Activated T-cell treated with anti-CD3 and anti-CD28 coated beads, Interleukin-2, amount 50 U/mL, for 24 hours (primary cell): ENCODE measurements around the gene TRIM52.

Source experiments
- DNase-seq: peaks from one replicate; pipeline ENCODE4 v3.0.0-alpha.2; 2020
- H3K27ac Mint-ChIP-seq: 2 replicates; pipeline ENCODE4 v1.8.0; 2020; ENCODE audit warnings: mild to moderate bottlenecking, mixed read lengths
- H3K27me3 Mint-ChIP-seq: 2 replicates; pipeline ENCODE4 v1.8.0; 2020; ENCODE audit warnings: mixed read lengths
- H3K36me3 Mint-ChIP-seq: 2 replicates; pipeline ENCODE4 v1.8.0; 2020; ENCODE audit warnings: low read depth, mixed read lengths
- H3K4me1 Mint-ChIP-seq: 2 replicates; pipeline ENCODE4 v1.8.0; 2020; ENCODE audit warnings: low read depth, mixed read lengths
- H3K4me3 Mint-ChIP-seq: 2 replicates; pipeline ENCODE4 v1.8.0; 2020; ENCODE audit warnings: mild to moderate bottlenecking, moderate library complexity, mixed read lengths
- H3K9me3 Mint-ChIP-seq: 2 replicates; pipeline ENCODE4 v1.8.0; 2020; ENCODE audit warnings: mixed read lengths

TRIM52 gene

DNA sequence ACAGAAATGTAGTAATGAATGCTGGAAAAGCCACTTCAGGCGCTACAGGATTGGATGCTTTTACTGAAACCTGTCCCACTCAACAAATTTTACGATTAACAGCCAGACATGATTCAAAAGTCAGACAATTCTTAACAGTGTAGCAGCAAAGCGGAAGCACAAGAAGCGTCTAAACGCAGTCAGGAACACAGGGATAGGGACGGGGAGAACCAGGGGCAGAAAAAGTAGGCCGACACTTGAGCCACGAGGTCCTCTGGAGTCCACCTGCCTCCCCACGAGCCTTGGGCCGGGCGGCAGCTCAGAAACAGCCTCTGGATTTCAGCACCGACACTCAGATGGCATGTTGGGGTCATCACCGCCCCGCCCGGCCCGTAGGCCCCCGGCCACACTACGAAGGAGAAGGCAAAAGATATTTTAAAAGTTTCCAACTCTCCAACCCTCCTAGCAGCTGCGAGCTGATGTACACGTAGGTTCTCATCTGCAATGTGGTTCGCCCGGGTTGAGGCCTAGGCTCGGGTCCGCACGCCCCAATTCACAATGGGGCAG, 17.9 kb downstream of the TRIM52 start:
- H3K36me3 Mint-ChIP-seq = peaks cover 81% of the 10 kb centered on the region
- H3K4me3 Mint-ChIP-seq = peak overlapping the region; percentile 99
- peaks cover 53% of the 10 kb centered on the region for H3K4me1 Mint-ChIP-seq
- DNase-seq = no peak
- H3K9me3 Mint-ChIP-seq = peaks cover 2% of the 10 kb centered on the region
- peak overlapping the region; percentile 100 for H3K27ac Mint-ChIP-seq
- no peaks in the 10 kb centered on the region for H3K27me3 Mint-ChIP-seq

DNA sequence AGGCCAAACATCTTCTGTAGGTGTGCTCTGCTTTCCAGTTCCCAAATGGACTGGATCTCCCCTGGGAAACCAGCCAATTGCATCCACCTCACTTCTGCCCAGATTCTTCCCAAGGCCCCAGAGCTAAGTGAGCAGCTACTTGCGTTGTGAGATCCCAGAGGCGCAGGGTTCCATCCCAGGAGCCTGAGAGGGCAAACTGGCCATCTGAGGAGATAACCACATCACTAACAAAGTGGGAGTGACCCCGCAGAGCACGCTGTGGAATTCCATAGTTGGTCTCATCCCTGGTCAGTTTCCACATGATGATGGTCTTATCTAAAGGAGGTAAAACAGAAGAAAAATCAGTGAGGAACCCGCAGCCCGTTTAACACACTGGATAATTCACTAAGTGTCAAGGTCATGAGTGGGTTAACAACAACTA, 18.9 kb downstream of the TRIM52 start:
- Mint-ChIP-seq H3K36me3 (peaks cover 81% of the 10 kb centered on the region), H3K4me1 (peaks cover 55% of the 10 kb centered on the region), H3K27ac (peak overlapping the region; percentile 100), H3K4me3 (peak overlapping the region; percentile 99), H3K9me3 (peaks cover 2% of the 10 kb centered on the region), H3K27me3 (no peaks in the 10 kb centered on the region)
- DNase-seq = no peak

DNA sequence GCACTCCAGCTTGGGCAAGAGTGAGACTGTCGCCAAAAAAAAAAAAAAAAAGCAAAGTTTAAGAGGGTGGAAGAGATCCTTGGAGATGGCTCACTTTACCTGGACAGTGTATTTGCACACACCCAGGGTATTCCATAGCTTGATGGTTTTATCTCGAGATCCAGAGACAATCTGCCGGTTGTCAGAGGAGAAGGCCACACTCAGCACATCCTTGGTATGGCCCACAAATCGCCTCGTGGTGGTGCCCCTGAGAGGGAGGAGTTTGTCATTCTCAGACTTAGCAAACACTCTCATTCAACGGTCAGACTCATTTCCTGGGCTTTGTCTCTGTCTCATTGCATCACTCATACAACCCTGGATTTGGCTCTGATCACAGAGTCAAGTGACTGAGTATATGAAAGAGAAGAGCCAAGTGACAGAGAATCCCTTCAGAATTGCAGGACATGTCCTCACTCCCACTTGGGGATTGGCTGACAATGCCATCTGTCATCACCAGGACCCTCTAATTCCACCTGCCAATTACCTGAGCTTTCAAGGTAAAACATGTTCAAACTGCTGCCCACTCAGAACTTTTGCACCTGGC, 19.5 kb downstream of the TRIM52 start:
- Mint-ChIP-seq H3K4me1 (peaks cover 55% of the 10 kb centered on the region), H3K9me3 (peaks cover 2% of the 10 kb centered on the region), H3K4me3 (peak overlapping the region; percentile 99), H3K36me3 (peaks cover 84% of the 10 kb centered on the region), H3K27ac (peak overlapping the region; percentile 100), H3K27me3 (no peaks in the 10 kb centered on the region)
- no peak for DNase-seq

DNA sequence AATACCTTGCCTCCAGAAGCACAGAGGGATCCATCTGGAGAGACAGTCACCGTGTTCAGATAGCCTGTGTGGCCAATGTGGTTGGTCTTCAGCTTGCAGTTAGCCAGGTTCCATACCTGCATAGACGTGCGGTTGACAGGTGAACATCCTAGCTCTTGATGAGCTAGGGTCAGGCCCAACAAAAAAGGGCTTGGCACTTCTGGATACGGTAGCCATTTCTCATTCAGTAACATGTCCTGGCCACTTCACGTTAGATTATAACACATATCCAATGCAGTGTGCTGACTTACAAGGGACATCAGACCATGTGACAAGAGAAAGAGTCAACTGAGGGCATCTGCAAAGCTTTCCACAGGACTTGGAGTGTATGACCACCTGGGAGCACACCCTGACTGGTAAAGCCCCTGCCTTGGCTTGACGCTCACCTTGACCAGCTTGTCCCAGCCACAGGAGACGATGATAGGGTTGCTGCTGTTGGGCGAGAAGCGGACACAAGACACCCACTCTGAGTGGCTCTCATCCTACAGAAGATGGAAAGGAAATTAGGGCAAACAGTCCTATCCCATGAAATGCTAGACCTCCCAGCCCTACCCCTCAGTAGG, 21.8 kb downstream of the TRIM52 start:
- peak overlapping the region; percentile 100 for H3K27ac Mint-ChIP-seq
- DNase-seq = no peak
- peaks cover 96% of the 10 kb centered on the region for H3K36me3 Mint-ChIP-seq
- H3K27me3 Mint-ChIP-seq = no peaks in the 10 kb centered on the region
- H3K4me1 Mint-ChIP-seq = peaks cover 44% of the 10 kb centered on the region
- H3K4me3 Mint-ChIP-seq = peak overlapping the region; percentile 69
- H3K9me3 Mint-ChIP-seq = peaks cover 2% of the 10 kb centered on the region

DNA sequence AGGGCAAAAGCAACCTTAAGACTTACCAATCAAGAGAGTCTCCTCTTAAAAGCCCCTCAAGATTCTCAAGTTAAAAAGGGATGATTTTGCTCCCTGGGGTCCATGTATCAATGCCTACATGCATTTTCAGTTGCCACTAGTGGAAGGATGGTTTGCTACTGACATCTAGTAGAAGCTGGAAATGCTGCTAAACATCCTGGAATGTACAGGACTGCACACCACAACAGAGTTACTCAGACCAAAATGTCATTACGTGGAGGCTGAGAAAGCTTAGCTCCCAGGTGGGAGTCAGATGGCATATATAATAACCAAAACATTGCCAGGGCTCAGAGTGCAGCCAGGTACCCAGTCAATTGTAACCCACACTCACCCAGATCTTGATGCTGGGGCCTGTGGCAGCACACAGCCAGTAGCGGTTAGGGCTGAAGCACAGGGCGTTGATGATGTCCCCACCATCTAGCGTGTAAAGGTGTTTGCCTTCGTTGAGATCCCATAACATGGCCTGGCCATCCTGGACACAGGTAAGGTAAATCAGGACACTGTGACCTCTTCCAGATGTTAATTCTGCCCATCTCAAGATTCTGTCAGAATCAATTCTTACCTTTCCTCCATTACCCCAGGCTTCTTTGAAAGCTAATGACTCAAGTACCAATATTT, 23.1 kb downstream of the TRIM52 start:
- peak overlapping the region; percentile 44 for H3K4me3 Mint-ChIP-seq
- peaks cover 43% of the 10 kb centered on the region for H3K4me1 Mint-ChIP-seq
- H3K9me3 Mint-ChIP-seq = peaks cover 2% of the 10 kb centered on the region
- H3K27me3 Mint-ChIP-seq = no peaks in the 10 kb centered on the region
- H3K36me3 Mint-ChIP-seq = peaks cover 95% of the 10 kb centered on the region
- DNase-seq = no peak
- peak overlapping the region; percentile 100 for H3K27ac Mint-ChIP-seq

DNA sequence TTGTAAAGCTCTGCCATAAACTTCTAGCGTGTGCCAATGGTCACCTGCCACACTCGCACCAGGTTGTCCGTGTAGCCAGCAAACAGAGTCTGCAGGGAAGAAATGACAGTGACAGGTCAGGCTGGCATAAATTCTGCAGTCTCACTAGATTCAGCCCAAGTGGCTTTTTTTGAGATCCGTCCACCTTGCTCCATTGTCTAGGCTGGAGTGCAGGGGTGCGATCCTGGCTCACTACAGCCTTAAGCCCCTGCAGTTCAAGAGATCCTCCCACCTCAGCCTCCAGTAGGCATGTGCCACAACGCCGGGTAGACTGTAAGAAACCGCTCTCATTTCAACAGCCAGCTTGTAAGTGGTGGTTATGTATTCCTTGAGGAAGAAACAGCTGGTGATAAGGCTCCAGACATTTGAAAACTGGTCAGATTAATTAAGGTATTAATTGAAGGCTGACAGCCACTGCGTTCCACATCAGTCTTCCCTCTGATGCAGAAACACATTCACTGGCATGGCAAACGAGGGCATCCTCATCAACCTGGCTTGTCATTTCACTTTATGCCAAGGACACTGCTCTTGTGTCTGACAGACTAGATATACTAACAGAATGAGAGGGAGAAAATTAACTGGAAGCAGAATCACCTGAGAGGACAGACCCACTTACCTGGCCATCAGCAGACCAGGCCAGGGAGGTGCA, 23.8 kb downstream of the TRIM52 start:
- Mint-ChIP-seq H3K36me3 (peaks cover 92% of the 10 kb centered on the region), H3K27ac (peak overlapping the region; percentile 100), H3K4me3 (no peak overlapping the region), H3K9me3 (peaks cover 2% of the 10 kb centered on the region), H3K4me1 (peaks cover 42% of the 10 kb centered on the region), H3K27me3 (no peaks in the 10 kb centered on the region)
- no peak for DNase-seq

DNA sequence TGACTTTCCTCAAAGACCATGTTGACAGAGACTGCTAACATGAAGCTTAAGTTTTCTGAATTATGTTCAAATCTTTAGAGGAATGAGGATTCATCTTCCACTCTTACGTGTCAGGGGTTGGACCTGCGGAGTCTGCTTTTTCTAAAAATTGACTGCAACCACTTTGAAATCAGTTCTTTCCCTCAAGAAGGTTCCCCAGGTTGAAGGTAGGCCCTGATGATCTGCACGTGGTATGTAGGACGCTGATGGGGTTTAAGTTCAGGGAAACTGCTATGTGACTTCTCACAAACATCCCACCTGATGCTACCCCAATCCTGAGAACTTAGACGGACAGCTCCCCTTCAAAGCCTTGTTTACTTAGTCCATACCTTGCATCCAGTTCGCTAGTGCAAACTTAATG, 24.5 kb downstream of the TRIM52 start:
- peak overlapping the region; percentile 15 for H3K4me3 Mint-ChIP-seq
- no peak for DNase-seq
- H3K27ac Mint-ChIP-seq = peak overlapping the region; percentile 100
- H3K27me3 Mint-ChIP-seq = no peaks in the 10 kb centered on the region
- peaks cover 92% of the 10 kb centered on the region for H3K36me3 Mint-ChIP-seq
- peaks cover 1% of the 10 kb centered on the region for H3K9me3 Mint-ChIP-seq
- H3K4me1 Mint-ChIP-seq = peaks cover 35% of the 10 kb centered on the region

DNA sequence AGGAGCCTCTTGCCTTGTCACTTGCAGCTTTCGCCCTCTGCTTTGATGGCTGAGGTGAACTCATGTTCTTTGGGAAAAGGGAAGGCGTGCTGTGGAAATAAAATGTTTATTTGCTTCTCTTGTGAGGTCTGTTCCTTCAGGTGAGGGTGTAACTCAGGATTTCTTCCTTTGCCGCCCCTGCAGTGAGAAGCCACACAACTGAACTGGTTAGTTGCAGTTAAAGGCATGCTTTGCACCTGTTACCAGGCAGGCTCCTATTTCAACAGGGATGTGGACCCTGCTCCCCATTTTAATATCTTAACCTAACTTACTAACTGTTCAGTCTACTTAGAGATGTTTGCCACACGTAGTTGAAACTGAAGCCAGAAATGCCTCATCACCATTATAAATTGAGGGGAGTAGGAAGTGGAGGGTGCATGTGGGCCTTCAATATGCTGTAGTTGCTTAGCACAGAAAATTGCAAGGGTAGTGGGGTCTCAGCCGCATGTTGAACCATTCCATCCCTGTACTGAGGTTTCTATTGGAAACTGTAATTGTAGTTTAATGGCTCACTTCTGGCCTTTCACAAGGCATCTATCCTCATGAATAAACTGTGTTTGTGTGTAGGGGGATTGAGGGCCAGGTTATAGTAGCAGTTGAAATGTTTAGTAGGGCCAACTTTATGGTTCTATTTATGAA, 25.1 kb downstream of the TRIM52 start:
- H3K36me3 Mint-ChIP-seq = peaks cover 92% of the 10 kb centered on the region
- no peak overlapping the region for H3K4me3 Mint-ChIP-seq
- H3K4me1 Mint-ChIP-seq = peaks cover 32% of the 10 kb centered on the region
- H3K9me3 Mint-ChIP-seq = no peaks in the 10 kb centered on the region
- no peak for DNase-seq
- peak overlapping the region; percentile 100 for H3K27ac Mint-ChIP-seq
- H3K27me3 Mint-ChIP-seq = no peaks in the 10 kb centered on the region

DNA sequence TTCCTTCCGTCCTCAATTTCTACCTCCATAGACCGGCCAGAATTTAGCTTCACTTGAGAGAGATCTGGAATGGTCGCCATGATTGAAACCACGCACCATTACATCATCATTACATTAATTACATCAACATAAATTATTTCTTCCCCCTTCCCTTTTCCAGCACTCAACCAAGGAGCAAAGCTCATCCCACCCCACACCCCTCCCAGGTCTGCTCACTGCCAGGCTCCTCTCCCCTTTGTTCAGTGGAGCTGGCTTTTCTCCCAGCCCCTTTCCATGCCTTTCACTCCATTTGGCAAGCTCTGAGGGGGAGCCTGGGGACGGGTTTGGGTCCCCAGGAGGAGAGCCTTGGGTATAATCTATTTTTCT, 25.6 kb downstream of the TRIM52 start:
- Mint-ChIP-seq H3K36me3 (peaks cover 92% of the 10 kb centered on the region), H3K4me1 (peaks cover 32% of the 10 kb centered on the region), H3K27me3 (no peaks in the 10 kb centered on the region), H3K27ac (peak overlapping the region; percentile 100), H3K4me3 (no peak overlapping the region), H3K9me3 (no peaks in the 10 kb centered on the region)
- no peak for DNase-seq

DNA sequence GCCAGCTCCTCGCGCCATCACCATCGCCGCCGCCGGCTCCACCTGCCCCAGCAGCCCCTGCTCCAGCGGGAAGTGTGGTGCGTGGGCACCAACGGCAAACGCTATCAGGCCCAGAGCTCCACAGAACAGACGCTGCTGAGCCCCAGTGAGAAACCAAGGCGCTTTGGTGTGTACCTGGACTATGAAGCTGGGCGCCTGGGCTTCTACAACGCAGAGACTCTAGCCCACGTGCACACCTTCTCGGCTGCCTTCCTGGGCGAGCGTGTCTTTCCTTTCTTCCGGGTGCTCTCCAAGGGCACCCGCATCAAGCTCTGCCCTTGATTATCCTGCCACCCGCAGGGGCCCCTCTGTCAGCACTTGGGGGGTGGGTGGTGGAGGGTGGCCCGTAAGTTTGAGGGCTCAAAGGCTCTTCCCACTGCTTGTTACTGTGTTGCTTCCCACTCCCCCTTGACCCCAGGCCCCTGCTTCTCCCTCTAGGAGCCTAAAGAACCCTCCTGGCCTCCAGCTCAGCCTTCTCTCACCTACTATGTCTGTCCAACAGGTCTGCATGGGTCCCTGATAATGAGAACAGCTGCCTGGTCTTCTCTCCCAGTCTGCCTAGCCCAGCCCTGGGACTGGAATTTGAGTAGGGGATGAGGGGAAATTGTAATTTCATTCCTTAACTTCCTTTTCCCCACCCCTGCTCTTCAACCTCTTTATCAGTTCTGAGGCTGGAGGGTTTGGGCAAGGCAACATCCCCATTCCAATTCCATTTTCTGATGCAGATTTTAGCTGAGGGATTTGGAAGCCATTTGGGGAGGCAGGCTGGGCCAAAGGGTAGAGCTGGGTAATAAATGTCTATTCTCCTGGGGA, 26.3 kb downstream of the TRIM52 start:
- Mint-ChIP-seq H3K27me3 (no peaks in the 10 kb centered on the region), H3K27ac (peak overlapping the region; percentile 100), H3K36me3 (peaks cover 91% of the 10 kb centered on the region), H3K9me3 (no peaks in the 10 kb centered on the region), H3K4me1 (peaks cover 34% of the 10 kb centered on the region), H3K4me3 (no peak overlapping the region)
- no peak for DNase-seq

DNA sequence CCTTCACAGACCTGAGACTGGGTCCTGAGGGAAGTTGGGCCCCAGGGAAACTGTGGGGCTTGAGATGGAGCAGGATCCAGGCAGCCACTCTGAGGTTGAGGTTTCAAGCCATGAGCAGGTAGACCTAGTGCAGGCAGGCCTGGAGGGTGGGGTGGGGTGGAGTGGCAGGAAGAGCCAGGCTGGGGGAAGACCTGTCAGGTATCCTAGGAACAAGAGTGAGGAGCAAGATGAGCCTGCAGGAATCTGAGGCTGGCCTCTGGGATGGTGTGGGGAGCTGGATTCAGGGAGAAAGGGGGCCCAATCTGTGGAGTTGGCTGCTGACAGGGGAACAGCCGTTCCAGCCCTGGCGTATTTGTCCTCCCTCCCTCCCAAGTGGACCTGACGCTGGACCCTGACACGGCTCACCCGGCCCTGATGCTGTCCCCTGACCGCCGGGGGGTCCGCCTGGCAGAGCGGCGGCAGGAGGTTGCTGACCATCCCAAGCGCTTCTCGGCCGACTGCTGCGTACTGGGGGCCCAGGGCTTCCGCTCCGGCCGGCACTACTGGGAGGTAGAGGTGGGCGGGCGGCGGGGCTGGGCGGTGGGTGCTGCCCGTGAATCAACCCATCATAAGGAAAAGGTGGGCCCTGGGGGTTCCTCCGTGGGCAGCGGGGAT, 27.0 kb downstream of the TRIM52 start:
- H3K36me3 Mint-ChIP-seq = peaks cover 91% of the 10 kb centered on the region
- H3K9me3 Mint-ChIP-seq = no peaks in the 10 kb centered on the region
- H3K27ac Mint-ChIP-seq = peak overlapping the region; percentile 66
- no peak overlapping the region for H3K4me3 Mint-ChIP-seq
- H3K27me3 Mint-ChIP-seq = no peaks in the 10 kb centered on the region
- H3K4me1 Mint-ChIP-seq = peaks cover 35% of the 10 kb centered on the region
- no peak for DNase-seq

DNA sequence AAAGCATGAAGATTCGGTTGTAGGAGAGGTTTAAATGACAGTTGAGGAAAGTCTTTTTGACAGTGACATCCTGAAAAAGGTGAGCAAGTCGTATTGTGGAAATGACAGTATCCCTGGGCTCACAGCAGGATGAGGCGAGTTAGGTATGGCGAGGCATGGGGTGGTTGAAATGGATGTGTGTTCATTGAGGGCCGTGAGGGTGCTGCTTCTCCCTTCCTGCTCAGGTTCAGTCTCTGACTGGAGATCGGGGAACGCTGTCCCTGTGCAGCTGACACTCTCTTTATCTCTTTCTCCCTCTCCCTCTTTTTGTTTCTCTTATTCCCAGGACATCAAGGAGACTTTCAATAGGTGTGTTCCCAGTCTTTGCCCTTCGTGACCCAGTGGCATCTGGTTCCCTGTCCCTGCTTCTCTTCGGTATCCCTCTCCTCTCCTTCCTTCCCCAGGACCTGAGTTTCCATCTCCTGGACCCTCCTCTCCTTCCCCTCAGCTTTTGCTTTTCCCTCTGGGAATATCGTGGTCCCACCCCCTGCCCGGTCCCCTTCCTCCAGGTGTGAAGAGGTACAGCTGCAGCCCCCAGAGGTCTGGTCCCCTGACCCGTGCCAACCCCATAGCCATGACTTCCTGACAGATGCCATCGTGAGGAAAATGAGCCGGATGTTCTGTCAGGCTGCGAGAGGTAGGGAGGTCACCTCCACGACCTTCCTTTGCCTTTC, 27.7 kb downstream of the TRIM52 start:
- Mint-ChIP-seq H3K4me1 (peaks cover 31% of the 10 kb centered on the region), H3K36me3 (peaks cover 87% of the 10 kb centered on the region), H3K27me3 (no peaks in the 10 kb centered on the region), H3K27ac (peak overlapping the region; percentile 66), H3K4me3 (no peak overlapping the region), H3K9me3 (no peaks in the 10 kb centered on the region)
- DNase-seq = no peak

DNA sequence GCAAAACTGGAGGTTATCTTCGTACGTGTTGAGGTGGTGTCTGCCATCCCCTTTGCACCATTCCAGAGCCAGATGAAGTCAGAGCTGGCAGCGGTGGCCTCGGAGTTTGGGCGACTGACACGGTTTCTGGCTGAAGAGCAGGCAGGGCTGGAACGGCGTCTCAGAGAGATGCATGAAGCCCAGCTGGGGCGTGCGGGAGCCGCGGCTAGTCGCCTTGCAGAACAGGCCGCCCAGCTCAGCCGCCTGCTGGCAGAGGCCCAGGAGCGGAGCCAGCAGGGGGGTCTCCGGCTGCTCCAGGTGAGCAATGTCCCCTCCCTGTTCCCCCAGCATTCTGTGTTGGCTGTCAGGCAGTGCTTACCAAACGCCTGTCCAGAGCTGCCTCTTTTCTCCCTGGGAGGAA, 28.4 kb downstream of the TRIM52 start:
- no peak overlapping the region for H3K4me3 Mint-ChIP-seq
- no peak for DNase-seq
- H3K36me3 Mint-ChIP-seq = peaks cover 85% of the 10 kb centered on the region
- H3K9me3 Mint-ChIP-seq = no peaks in the 10 kb centered on the region
- H3K27me3 Mint-ChIP-seq = no peaks in the 10 kb centered on the region
- peaks cover 26% of the 10 kb centered on the region for H3K4me1 Mint-ChIP-seq
- H3K27ac Mint-ChIP-seq = peak overlapping the region; percentile 66
